H1 (cell line): ENCODE results near the gene ABCC6. TPM values are rescaled to one million over a fixed set of nuclear protein-coding genes. Genes with fewer than 3 reads are reported as not detected.

Source experiments
- BRCA1 ChIP-seq: IDR thresholded peaks from 2 replicates; pipeline ENCODE4 v1.6.1; 2012; ENCODE audit warnings: low read depth, low read length, improper control_type of control experiment
- CEBPB ChIP-seq: IDR thresholded peaks from 2 replicates; pipeline ENCODE4 v1.6.1; 2012; ENCODE audit warnings: low read depth, low read length
- HDAC2 ChIP-seq, 2 experiments: fragments of 300-600 bp in 1 of 2; sonication (generic) in 1 of 2; IDR thresholded peaks; 2 replicates each; pipeline ENCODE4 v1.6.1; 2011 to 2012; ENCODE audit warnings: low read depth in 2 of 2, low read length in 2 of 2, mild to moderate bottlenecking in 2 of 2, moderate library complexity in 2 of 2, borderline replicate concordance in 1 of 2, inconsistent platforms in 1 of 2
- MAFK ChIP-seq: IDR thresholded peaks from 2 replicates; pipeline ENCODE4 v1.6.1; 2012; ENCODE audit warnings: low read depth, mild to moderate bottlenecking, improper control_type of control experiment, low read length
- RBBP5 ChIP-seq: IDR thresholded peaks from 2 replicates; pipeline ENCODE4 v1.7.1; 2012; ENCODE audit warnings: low read depth, mild to moderate bottlenecking, inconsistent platforms, low read length, moderate library complexity, borderline replicate concordance
- RFX5 ChIP-seq: IDR thresholded peaks from 2 replicates; pipeline ENCODE4 v1.6.1; 2011; ENCODE audit warnings: low read depth, low read length, improper control_type of control experiment, borderline replicate concordance
- RXRA ChIP-seq: IDR thresholded peaks from 2 replicates; pipeline ENCODE4 v1.6.1; 2011; ENCODE audit warnings: low read depth, mild to moderate bottlenecking, low read length, moderate library complexity; ENCODE audit not compliant: insufficient read depth
- TAF1 ChIP-seq: IDR thresholded peaks from 2 replicates; pipeline ENCODE4 v1.6.1; 2011; ENCODE audit warnings: mild to moderate bottlenecking, low read depth, low read length
- TBP ChIP-seq: IDR thresholded peaks from 2 replicates; pipeline ENCODE4 v1.6.1; 2011; ENCODE audit warnings: low read depth, low read length, improper control_type of control experiment
- polyA plus RNA-seq, 7 experiments: library from polyadenylated mRNA; depleted of rRNA in 3 of 7; stranded (reverse) in 5 of 7; unstranded in 2 of 7; fragments of >200 nt in 5 of 7; fragments of 200-250 nt in 2 of 7; gene quantifications; 1 replicate in 5 of 7; 2 replicates in 1 of 7; 4 replicates in 1 of 7; pipeline versions ENCODE4 v1.2.1 to v1.2.3, GENCODE V29; 2011 to 2013; ENCODE audit warnings: missing spikeins in 2 of 7, mixed read lengths in 2 of 7
- total RNA-seq: library from RNA; stranded (reverse); fragmentation: NEBNext Ultra II Directional; extraction: Animal tissue kit (Norgen Biotek cat#: 25700); gene quantifications from 2 replicates; pipeline ENCODE4 v1.2.1, GENCODE V29; 2021
- TF ChIP-seq, protein P1 (sequence below): fragments of 300-600 bp; sonication (generic); IDR thresholded peaks from 2 replicates; pipeline ENCODE4 v1.7.1; 2012; ENCODE audit warnings: low read length, moderate library complexity, mild to moderate bottlenecking, inconsistent platforms; ENCODE audit not compliant: insufficient replicate concordance

ABCC6 gene
- total and polyA plus RNA-seq, 2 of the 8 experiments (the other 6 are each of a cell fraction or from before 2014, with no cell fraction given) = 1.6 to 1.8 TPM

DNA sequence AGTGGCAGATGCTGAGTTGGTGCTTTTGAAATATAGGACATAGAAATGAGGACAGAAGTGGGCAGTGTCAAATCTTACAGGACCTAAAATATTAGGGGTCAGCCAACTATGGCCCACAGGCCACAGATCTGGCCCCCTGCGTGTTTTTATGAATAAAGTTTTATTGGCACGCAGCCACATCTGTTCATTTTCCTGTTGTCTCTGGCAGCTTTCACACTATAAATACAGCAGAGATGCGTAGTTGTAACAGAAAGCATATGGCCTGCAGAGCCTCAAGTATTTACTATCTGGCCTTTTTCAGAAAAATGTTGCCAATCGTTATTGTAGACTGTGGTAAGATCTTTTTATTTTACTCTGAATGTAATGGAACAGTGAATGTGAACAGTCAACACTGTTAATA is 82.8 kb downstream of the ABCC6 start (continued):
- TF ChIP-seq, protein P1, sequence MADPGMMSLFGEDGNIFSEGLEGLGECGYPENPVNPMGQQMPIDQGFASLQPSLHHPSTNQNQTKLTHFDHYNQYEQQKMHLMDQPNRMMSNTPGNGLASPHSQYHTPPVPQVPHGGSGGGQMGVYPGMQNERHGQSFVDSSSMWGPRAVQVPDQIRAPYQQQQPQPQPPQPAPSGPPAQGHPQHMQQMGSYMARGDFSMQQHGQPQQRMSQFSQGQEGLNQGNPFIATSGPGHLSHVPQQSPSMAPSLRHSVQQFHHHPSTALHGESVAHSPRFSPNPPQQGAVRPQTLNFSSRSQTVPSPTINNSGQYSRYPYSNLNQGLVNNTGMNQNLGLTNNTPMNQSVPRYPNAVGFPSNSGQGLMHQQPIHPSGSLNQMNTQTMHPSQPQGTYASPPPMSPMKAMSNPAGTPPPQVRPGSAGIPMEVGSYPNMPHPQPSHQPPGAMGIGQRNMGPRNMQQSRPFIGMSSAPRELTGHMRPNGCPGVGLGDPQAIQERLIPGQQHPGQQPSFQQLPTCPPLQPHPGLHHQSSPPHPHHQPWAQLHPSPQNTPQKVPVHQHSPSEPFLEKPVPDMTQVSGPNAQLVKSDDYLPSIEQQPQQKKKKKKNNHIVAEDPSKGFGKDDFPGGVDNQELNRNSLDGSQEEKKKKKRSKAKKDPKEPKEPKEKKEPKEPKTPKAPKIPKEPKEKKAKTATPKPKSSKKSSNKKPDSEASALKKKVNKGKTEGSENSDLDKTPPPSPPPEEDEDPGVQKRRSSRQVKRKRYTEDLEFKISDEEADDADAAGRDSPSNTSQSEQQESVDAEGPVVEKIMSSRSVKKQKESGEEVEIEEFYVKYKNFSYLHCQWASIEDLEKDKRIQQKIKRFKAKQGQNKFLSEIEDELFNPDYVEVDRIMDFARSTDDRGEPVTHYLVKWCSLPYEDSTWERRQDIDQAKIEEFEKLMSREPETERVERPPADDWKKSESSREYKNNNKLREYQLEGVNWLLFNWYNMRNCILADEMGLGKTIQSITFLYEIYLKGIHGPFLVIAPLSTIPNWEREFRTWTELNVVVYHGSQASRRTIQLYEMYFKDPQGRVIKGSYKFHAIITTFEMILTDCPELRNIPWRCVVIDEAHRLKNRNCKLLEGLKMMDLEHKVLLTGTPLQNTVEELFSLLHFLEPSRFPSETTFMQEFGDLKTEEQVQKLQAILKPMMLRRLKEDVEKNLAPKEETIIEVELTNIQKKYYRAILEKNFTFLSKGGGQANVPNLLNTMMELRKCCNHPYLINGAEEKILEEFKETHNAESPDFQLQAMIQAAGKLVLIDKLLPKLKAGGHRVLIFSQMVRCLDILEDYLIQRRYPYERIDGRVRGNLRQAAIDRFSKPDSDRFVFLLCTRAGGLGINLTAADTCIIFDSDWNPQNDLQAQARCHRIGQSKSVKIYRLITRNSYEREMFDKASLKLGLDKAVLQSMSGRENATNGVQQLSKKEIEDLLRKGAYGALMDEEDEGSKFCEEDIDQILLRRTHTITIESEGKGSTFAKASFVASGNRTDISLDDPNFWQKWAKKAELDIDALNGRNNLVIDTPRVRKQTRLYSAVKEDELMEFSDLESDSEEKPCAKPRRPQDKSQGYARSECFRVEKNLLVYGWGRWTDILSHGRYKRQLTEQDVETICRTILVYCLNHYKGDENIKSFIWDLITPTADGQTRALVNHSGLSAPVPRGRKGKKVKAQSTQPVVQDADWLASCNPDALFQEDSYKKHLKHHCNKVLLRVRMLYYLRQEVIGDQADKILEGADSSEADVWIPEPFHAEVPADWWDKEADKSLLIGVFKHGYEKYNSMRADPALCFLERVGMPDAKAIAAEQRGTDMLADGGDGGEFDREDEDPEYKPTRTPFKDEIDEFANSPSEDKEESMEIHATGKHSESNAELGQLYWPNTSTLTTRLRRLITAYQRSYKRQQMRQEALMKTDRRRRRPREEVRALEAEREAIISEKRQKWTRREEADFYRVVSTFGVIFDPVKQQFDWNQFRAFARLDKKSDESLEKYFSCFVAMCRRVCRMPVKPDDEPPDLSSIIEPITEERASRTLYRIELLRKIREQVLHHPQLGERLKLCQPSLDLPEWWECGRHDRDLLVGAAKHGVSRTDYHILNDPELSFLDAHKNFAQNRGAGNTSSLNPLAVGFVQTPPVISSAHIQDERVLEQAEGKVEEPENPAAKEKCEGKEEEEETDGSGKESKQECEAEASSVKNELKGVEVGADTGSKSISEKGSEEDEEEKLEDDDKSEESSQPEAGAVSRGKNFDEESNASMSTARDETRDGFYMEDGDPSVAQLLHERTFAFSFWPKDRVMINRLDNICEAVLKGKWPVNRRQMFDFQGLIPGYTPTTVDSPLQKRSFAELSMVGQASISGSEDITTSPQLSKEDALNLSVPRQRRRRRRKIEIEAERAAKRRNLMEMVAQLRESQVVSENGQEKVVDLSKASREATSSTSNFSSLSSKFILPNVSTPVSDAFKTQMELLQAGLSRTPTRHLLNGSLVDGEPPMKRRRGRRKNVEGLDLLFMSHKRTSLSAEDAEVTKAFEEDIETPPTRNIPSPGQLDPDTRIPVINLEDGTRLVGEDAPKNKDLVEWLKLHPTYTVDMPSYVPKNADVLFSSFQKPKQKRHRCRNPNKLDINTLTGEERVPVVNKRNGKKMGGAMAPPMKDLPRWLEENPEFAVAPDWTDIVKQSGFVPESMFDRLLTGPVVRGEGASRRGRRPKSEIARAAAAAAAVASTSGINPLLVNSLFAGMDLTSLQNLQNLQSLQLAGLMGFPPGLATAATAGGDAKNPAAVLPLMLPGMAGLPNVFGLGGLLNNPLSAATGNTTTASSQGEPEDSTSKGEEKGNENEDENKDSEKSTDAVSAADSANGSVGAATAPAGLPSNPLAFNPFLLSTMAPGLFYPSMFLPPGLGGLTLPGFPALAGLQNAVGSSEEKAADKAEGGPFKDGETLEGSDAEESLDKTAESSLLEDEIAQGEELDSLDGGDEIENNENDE = no peak
- no peak for TF ChIP-seq TBP
- no peak for TF ChIP-seq CEBPB
- TF ChIP-seq RXRA = no peak
- TF ChIP-seq BRCA1 = no peak
- no peak for TF ChIP-seq MAFK
- no peak for TF ChIP-seq HDAC2 (IDR thresholded peaks at IDR 0.05; ENCODE audit: borderline replicate concordance in 1 of 2, low read depth in 2 of 2, low read length in 2 of 2)
- no peak for TF ChIP-seq TAF1
- TF ChIP-seq RFX5 = no peak
- TF ChIP-seq RBBP5 = no peak
- TF ChIP-seq, all 59 proteins: peak for 0
